Fibroblast of the conjunctiva (primary cell): Measurements from ENCODE around the gene SPEF1.

Source experiments
- DNase-seq: peaks from one replicate; pipeline ENCODE4 v3.0.0-alpha.2; 2010; ENCODE audit warnings: low read depth

The SPEF1 gene

GRCh38 chr20:3787324-3788014 lies 6.2 kb upstream of the SPEF1 start:
- DNase-seq = no peak

GRCh38 chr20:3786665-3787323 lies 5.5 kb upstream of the SPEF1 start, which contains the start of gene CENPB:
CENPB (minus strand) TSS chr20:3786740; CDS start chr20:3786483, 257 bp downstream.
- peak; percentile 53 for DNase-seq

GRCh38 chr20:3786126-3786484 lies 4.9 kb upstream of the SPEF1 start:
- no peak for DNase-seq

GRCh38 chr20:3785240-3786125 lies 4.2 kb upstream of the SPEF1 start:
- DNase-seq = no peak

- DNase-seq = no peak
Observed at GRCh38 chr20:3784863-3785239, 3.6 kb upstream of the SPEF1 start.

GRCh38 chr20:3784216-3784853 lies 3.1 kb upstream of the SPEF1 start:
- no peak for DNase-seq

GRCh38 chr20:3783511-3784195 lies 2.4 kb upstream of the SPEF1 start:
- DNase-seq = no peak

- DNase-seq = no peak
Observed at GRCh38 chr20:3783068-3783489, 1.8 kb upstream of the SPEF1 start.

GRCh38 chr20:3782597-3782996 lies 1.3 kb upstream of the SPEF1 start:
- DNase-seq = no peak

GRCh38 chr20:3778976-3779375 lies 2.3 kb downstream of the SPEF1 start:
- no peak for DNase-seq

GRCh38 chr20:3777716-3778629 lies 3.3 kb downstream of the SPEF1 start:
- no peak for DNase-seq

GRCh38 chr20:3777381-3777715 lies 3.9 kb downstream of the SPEF1 start:
- no peak for DNase-seq

GRCh38 chr20:3775457-3776108 lies 5.7 kb downstream of the SPEF1 start:
- no peak for DNase-seq

- DNase-seq = no peak
Observed at GRCh38 chr20:3771552-3772058, 9.6 kb downstream of the SPEF1 start.

- peak; percentile 58 for DNase-seq
Observed at GRCh38 chr20:3768342-3769130, 12.7 kb downstream of the SPEF1 start.

GRCh38 chr20:3767427-3768341 lies 13.6 kb downstream of the SPEF1 start, which contains the start of gene ADISSP:
ADISSP (minus strand) TSS chr20:3767753; CDS start chr20:3760100, 7,653 bp downstream.
- peak; percentile 98 for DNase-seq

- no peak for DNase-seq
Observed at GRCh38 chr20:3767110-3767426, 14.2 kb downstream of the SPEF1 start.
